ENCODE measurements around the gene ST7. TPM values are rescaled to one million over a fixed set of nuclear protein-coding genes. Genes with fewer than 3 reads are reported as not detected.

ST7 gene
- total and polyA plus RNA-seq, 4 donors = 22.4 to 57.2 (median 41.6) TPM

GRCh38 chr7:117009705-117010361 is 56.5 kb downstream of the ST7 start:
- H3K9ac ChIP-seq (ENCODE audit: insufficient read depth in 1 of 2, low read length in 2 of 2) = no peak overlapping the region
- no peak for TF ChIP-seq CTCF (IDR thresholded peaks at IDR 0.05; ENCODE audit: control extremely low read depth, extremely low read depth)
- WGBS, 2 donors = 83% methylated on average over 3 of the region's 3 CpGs

GRCh38 chr7:117010375-117011133 is 57.3 kb downstream of the ST7 start:
- TF ChIP-seq CTCF (IDR thresholded peaks at IDR 0.05; ENCODE audit: control extremely low read depth, extremely low read depth) = no peak
- H3K4me3 ChIP-seq = no peak overlapping the region
- H3K27ac ChIP-seq (ENCODE audit: low read depth in 1 of 2, low read length in 1 of 2) = no peak overlapping the region
- no peaks in the 10 kb centered on the region for H3K36me3 ChIP-seq (ENCODE audit: control insufficient read depth in 4 of 4, insufficient read depth in 4 of 4, low read length in 4 of 4)
- H3K9me3 ChIP-seq (ENCODE audit: control insufficient read depth in 4 of 4, insufficient read depth in 3 of 4, low read length in 3 of 4) = no peaks in the 10 kb centered on the region
- ATAC-seq (ENCODE audit: insufficient read depth, low FRiP score) (no peak), DNase-seq (no peak)
- whole genome bisulfite sequencing, 2 donors = 90 to 91% methylated on average over 6 of the region's 6 CpGs
- H3K9ac ChIP-seq (ENCODE audit: insufficient read depth in 1 of 2, low read length in 2 of 2) = no peak overlapping the region
- H3K4me1 ChIP-seq (ENCODE audit: control insufficient read depth in 5 of 5, insufficient read depth in 5 of 5, low read length in 5 of 5) = peaks cover 0 to 30% (median 11%) of the 10 kb centered on the region in 5 donors
- H3K27me3 ChIP-seq (ENCODE audit: control insufficient read depth in 3 of 3, insufficient read depth in 3 of 3, low read length in 2 of 3) = no peaks in the 10 kb centered on the region

More at GRCh38 chr7:117009705-117010361, 56.5 kb downstream of the ST7 start:
- no peak for DNase-seq
- Histone ChIP-seq H3K4me1 (ENCODE audit: control insufficient read depth in 5 of 5, insufficient read depth in 5 of 5, low read length in 5 of 5) (peaks cover 0 to 28% (median 9%) of the 10 kb centered on the region in 5 donors), H3K27ac (ENCODE audit: low read depth in 1 of 2, low read length in 1 of 2) (no peak overlapping the region), H3K27me3 (ENCODE audit: control insufficient read depth in 3 of 3, insufficient read depth in 3 of 3, low read length in 2 of 3) (no peaks in the 10 kb centered on the region), H3K4me3 (no peak overlapping the region), H3K36me3 (ENCODE audit: control insufficient read depth in 4 of 4, insufficient read depth in 4 of 4, low read length in 4 of 4) (no peaks in the 10 kb centered on the region), H3K9me3 (ENCODE audit: control insufficient read depth in 4 of 4, insufficient read depth in 3 of 4, low read length in 3 of 4) (no peaks in the 10 kb centered on the region)
- ATAC-seq (ENCODE audit: insufficient read depth, low FRiP score) = no peak

GRCh38 chr7:117011419-117012260 is 58.3 kb downstream of the ST7 start:
- WGBS, 2 donors = 59 to 67% methylated on average over 6 of the region's 6 CpGs
- Histone ChIP-seq H3K4me1 (ENCODE audit: control insufficient read depth in 5 of 5, insufficient read depth in 5 of 5, low read length in 5 of 5) (peaks cover 0 to 26% (median 12%) of the 10 kb centered on the region in 5 donors), H3K27me3 (ENCODE audit: control insufficient read depth in 3 of 3, insufficient read depth in 3 of 3, low read length in 2 of 3) (no peaks in the 10 kb centered on the region), H3K9ac (ENCODE audit: insufficient read depth in 1 of 2, low read length in 2 of 2) (no peak overlapping the region), H3K4me3 (no peak overlapping the region), H3K36me3 (ENCODE audit: control insufficient read depth in 4 of 4, insufficient read depth in 4 of 4, low read length in 4 of 4) (no peaks in the 10 kb centered on the region), H3K27ac (ENCODE audit: low read depth in 1 of 2, low read length in 1 of 2) (no peak overlapping the region), H3K9me3 (ENCODE audit: control insufficient read depth in 4 of 4, insufficient read depth in 3 of 4, low read length in 3 of 4) (no peaks in the 10 kb centered on the region)
- TF ChIP-seq CTCF (IDR thresholded peaks at IDR 0.05; ENCODE audit: control extremely low read depth, extremely low read depth) = no peak
- no peak for DNase-seq
- no peak for ATAC-seq (ENCODE audit: insufficient read depth, low FRiP score)
